Subcutaneous adipose tissue (tissue), 4 donors: Measurements from ENCODE around the gene EPS8L3. TPM values are rescaled to one million over a fixed set of nuclear protein-coding genes. Genes with fewer than 3 reads are reported as not detected.

Source experiments
- CTCF ChIP-seq: fragments of 450-650 bp; IDR thresholded peaks from one replicate; pipeline ENCODE4 v1.5.1; 2016; ENCODE audit warnings: low read depth, mild to moderate bottlenecking, control low read depth, antibody characterized with exemption, moderate library complexity
- total RNA-seq, 4 donors: library from RNA; depleted of rRNA; stranded (reverse); fragments of >200 nt; gene quantifications; one replicate each; pipeline ENCODE4 v1.1.0, GENCODE V29; 2016

Gene EPS8L3
- total RNA-seq, 4 donors from 2014 or later, result not detected

GRCh38 chr1:109805486-109806165 is 41.9 kb upstream of the EPS8L3 start:
- no peak for TF ChIP-seq CTCF

DNA sequence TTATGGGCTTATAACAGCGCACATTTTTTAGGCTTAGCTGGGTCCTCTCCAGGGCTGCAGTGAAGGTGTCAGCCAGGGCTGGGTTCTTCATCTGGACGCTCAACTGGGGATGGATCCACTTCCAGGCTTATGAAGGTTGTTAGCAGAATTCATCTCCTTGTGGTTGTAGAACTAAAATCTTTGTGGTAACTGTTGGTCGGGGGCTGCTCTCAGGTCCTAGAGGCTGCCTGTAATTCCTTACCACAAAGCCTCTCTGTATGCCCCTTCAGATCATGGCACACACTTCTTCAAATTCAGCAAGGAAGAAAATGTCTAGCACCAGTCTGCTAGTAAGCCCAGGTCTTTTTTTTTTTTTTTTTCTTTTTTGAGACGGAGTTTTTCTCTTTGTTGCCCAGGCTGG is 40.9 kb upstream of the EPS8L3 start:
- no peak for TF ChIP-seq CTCF

DNA sequence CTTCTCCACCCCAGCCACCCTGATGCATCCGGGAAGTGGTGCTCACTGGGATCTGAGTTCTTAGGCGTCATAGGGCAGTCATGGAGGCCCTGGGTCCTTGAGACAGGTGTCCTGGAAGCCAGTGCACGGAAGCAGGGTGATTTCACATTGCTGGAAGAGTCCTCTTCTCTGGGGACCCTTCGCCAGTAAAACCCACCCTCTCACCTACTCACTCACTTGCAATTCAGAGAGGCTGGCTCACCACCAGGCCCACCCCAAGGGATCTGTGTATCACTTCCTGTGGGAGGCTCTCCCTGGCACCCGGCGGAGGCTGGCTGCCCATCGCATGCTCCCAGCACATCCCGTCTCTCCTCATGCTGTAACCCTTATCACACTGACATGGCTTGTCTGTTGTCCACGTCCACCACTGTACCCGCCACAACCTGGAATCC is 40.2 kb upstream of the EPS8L3 start:
- no peak for TF ChIP-seq CTCF

GRCh38 chr1:109802901-109803561 is 39.3 kb upstream of the EPS8L3 start:
- TF ChIP-seq CTCF, result no peak

DNA sequence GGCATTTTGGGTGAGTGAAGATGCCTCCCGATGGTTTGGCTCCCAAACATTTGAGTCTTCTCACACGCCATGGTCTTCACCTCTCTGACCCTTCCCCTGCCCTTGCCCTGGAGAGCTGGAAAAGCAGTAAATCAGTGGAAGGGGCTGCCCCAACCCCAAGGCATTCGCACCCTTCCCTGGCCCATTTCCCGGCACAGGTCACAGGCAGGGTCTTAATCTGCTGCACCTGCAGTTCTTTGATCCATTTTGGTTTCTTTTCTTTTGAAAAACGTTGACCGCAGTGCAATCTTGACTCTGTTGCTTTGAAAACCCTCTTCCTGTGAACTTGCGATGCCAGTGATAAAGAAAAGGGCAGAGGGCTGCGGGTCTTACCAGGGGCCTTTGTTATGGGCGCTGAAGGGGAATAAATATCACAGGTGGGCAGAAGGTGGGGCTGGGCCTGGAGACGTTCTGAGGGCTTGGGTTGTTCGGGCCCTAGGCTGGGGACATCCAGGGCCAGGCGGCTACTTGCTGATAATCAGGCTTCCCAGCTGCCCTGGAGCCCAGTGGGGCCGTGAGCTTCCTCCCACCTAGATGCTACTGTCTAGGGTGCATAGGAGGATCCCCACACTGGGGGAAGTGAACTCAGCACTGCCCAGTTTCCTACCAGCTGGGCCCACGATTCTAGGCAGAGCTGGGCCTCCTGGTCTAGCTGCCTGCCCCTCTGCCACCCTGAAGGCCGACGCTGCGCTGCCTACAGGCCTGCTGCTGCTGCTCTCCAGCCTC is 38.6 kb upstream of the EPS8L3 start:
- TF ChIP-seq CTCF, result no peak

DNA sequence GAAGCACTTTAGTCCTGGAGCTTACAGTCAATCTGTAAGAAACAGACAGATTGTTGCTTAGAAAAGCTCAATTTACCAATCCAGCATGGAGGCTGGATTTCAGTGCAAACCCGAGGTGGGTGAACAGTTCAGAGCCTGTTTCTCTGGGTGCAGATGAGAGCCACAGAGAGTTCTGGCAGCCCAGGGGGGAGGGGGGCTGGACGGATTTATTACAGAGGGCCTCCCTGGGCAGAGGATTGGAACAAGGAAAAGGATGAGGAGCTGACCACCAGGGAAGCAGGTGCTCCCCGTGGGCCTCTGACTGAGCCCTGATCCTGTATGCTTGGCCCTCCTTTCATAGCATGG is 38.0 kb upstream of the EPS8L3 start:
- TF ChIP-seq CTCF, result no peak

DNA sequence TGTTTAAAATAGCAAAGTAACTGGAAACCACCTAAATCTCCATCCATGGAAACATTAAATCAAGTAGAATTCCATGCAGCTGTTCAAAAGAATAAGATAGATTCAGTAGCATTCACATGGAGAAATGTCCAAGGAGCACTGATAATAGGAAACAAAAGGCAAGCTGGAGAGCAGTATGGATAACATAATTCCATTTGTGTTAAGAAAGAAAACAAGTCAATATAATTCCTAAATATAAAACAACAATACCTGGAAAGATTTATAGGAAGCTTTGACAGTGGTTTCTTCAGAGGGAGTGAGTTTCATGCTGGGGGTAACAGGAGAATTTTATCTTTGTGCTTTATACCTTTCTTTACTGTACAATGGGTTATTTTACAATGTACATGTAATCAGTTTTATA is 36.6 kb upstream of the EPS8L3 start:
- TF ChIP-seq CTCF, result no peak
